ENCODE measurements around the gene RTP3.

The RTP3 gene

GRCh38 chr3:46549408-46549904, 51.7 kb downstream of the RTP3 start:
- DNase-seq, result no peak

GRCh38 chr3:46549989-46550388, 52.2 kb downstream of the RTP3 start:
- no peak for DNase-seq
